DMS114 treated with DMSO at 0.1 percent for 48 hours (cell line): ENCODE results near the gene HIGD2A.
"Not testable (repeated sequence)": the region's sequence is repeated elsewhere in the genome, so short reads cannot be mapped to it uniquely, and the experiment has no call there.

Source experiments
- DNase-seq: peaks from one replicate; lab custom pipeline; 2025; ENCODE audit not compliant: unreplicated experiment; lab: John Stamatoyannopoulos, UW

The HIGD2A gene

DNA sequence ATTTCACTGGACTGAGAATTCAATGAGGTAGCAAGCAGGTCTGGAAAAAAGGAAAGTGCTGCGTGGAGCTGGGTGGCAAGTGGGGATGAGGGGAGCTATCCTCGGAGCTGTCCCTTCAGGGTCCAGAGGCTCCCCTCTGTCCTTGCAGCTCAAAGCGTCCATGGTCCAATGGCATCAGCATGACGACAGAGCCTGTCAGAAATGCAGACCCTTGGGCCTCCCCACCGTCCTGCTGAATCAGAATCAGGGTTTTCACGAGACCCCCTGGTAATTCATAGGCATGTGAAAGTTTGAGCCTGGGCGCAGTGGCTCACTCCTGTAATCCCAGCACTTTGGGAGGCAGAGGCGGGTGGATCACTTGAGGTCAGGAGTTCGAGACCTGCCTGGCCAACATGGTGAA, 5.5 kb downstream of the HIGD2A start:
- no peak for DNase-seq

GRCh38 chr5:176394881-176395675, 6.5 kb downstream of the HIGD2A start:
- no peak for DNase-seq

DNA sequence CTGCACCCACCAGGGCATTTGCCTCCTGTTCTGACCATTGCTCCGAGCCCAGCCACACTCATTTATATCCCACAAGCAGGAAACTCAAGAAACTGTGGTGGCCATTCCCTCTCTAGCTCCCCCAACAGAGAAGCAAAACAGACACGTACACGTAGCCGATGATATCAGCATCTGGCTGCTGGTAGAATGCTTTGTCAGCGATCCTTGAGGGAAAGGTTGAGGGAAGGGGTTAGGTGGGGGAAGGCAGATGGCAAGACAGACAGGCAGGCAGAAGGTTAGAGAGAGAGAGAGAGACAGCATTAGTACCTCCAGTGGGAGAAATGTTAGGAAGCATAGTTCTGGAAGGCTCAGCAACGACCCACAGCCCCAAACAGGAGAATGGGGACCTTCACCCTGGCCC, 7.8 kb downstream of the HIGD2A start:
- no peak for DNase-seq

- DNase-seq = no peak
These were observed 9.3 kb downstream of the HIGD2A start for GRCh38 chr5:176397736-176398420.

GRCh38 chr5:176400382-176401156, 12.0 kb downstream of the HIGD2A start:
- DNase-seq = no peak

DNA sequence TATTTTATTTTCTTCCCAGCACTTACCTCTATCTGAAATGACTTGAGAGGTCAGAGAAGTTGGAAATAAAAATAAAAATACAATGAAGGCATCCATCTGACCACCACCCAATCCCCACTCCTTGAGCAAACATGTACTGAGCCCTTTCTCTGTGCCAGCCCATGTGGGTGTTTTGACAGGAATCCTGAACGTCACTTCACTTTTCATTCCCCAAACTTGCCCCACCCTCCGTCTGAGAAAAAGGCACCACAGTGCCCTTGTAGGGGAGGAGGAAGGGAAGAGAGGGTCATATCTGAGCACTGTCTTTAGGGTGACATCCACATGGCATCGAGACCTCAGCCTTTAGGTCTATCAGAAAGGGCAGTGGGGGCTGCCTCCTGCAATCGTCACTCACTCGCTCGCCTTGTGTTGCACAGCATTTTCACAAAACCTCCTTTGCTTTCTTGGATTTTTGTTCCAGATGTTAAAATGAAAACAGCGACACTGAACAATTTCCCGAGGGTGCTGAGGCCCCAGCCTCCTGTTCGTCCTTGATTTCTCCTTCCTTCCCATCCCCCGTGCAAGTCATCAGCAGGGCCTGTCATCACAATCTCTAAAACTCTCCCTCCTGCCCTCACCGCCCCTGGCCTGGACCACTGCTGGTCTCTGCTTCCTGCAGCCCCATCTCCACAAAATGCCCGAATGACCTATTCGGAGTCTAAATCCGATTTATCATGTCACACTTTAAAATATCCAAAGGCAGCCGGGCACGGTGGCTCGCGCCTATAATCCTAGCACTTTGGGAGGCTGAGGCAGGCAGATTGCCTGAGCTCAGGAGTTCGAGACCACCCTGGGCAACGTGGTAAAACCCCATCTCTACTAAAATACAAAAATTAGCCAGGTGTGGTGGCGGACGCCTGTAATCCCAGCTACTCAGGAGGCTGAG, 13.0 kb downstream of the HIGD2A start:
- no peak for DNase-seq

DNA sequence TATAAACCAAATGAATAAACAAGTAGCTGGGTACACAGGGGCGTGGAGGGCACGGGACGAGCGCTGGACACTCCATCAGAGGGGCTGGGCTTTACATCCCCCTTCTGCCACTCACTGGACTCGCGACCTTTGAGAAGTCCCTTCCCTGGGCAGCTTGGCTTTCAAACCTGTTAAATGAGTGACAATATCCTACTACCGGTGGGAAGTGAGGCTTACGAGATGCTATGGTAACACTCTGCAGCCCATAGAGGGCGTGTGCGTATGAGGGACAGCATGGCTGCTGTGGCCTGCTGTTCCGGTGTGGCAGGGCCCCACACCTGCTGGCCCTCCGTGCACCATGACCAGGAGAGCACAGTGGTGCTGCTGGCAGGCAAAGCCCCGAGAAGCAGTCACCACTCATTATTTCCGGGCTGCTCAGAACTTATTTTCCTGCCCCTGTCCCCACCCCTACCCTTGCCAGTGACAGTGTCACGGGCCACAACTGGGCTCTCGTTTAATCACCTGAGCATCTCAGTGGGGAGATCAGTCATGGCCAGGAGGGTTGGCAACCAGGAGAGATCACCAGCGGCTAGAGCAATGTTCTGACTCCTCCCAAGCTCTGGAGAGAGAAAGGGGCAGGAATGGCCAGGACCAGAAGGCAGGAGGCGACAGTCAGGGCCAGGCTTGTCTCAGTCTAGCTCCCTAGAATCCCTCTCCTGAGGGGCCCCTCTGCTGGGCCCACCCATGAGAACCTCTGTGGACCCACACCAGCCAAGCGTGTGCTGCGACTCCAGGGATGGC, 17.3 kb downstream of the HIGD2A start:
- no peak for DNase-seq

GRCh38 chr5:176406436-176407052, 18.0 kb downstream of the HIGD2A start:
- no peak for DNase-seq

DNA sequence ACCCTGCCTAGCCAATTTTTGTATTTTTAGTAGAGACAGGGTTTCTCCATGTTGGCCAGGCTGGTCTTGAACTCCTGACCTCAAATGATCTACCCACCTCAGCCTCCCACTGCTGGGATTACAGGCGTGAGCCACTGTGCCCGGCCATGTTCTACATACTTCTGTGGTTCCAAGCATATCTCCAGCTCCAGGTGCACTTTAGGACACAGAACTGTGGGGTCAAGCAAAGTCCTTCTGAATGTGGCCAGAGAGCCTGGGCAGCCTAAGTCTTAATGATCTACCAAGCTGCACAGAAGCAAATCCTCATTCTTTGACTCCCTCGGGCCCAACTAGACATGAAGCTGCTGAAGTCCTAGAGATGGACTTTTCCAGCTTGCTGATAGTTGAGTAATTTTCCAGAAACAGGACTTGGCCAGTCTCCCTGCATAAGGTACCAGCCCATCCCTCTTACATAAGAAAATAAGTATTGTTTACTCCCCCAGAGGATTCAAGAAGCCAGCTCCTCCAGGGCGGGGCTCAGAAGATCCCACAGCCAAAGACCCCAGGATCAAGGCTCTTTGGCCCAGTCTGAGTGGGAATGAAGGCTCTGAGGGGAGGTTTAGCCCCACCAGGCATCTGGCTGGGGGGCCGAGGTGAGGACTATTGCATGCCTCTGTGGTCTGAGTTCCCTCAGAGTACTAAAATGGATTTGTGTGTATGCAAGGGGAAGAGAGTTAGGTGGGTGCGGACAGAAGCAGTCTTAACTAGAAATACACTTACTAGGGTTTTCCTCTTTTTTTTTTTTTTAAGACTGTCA, 19.1 kb downstream of the HIGD2A start:
- no peak for DNase-seq

DNA sequence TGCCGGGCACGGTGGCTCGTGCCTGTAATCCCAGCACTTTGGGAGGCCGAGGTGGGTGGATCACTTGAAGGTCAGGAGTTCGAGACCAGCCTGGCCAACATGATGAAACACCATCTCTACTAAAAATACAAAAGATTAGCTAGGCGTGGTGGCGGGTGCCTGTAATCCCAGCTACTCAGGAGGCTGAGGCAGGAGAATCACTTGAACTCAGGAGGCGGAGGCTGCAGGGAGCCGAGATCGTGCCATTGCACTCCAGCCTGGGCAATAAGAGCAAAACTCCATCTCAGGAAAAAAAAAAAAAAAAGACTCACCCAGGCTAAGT, 19.7 kb downstream of the HIGD2A start:
- not testable (repeated sequence) for DNase-seq

DNA sequence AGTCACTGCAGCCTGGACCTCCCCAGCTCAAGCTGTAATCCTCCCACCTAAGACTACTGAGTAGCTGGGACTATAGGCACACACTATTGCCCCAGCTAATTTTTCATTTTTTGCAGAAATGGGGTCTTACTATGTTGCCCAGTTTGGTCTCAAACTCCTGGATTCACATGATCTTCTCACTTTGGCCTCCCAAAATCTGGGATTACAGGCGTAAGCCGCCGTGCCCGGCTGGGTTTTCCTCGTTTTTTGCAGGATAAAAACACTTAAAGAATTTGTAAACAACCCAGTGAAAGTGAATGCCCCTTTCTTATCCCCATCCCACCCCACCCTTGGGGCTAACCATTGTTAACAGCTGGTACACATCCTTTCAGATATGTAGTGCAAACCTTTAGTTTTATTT, 20.0 kb downstream of the HIGD2A start:
- DNase-seq = no peak

- no peak for DNase-seq
These were observed 21.2 kb downstream of the HIGD2A start for GRCh38 chr5:176409765-176410164.

- no peak for DNase-seq
These were observed 22.1 kb downstream of the HIGD2A start for GRCh38 chr5:176410486-176411180.

DNA sequence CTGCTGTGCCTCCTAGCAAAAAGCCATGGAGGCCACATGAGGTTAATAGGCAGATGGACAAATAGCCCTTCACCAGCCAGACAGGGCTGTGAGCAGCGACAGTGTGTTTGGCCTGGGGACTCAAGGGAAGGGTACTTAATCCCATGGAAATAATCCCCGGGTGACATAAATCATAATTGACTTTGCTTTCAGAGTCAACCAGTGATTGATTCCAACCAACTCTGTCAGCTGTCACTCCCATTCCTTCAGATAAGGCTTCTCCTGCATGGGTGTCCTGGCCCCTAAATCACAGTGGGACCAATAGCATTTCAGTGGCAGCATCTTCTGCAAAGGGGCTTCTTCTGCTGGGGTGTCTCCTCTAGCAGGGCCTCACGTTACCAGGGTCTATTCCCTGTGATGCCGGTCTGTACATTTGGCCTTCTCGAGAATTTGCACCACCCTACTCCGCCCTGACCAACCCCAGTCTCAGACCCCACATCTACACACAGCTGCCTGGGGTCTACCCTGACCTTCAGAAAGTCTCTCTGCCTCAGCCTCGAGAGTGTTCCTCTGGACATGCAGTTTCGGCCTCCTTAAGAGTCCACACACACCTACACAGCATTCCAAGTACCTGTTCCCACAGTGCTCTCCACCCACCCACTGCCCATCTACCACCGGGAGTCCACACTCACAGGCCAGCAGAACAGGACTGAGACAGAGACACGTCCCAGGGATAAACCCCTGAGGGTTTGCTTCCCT, 24.1 kb downstream of the HIGD2A start:
- DNase-seq = no peak

GRCh38 chr5:176413255-176413565, 24.7 kb downstream of the HIGD2A start:
- DNase-seq = no peak

- no peak for DNase-seq
These were observed 25.2 kb downstream of the HIGD2A start for GRCh38 chr5:176413709-176414191.

DNA sequence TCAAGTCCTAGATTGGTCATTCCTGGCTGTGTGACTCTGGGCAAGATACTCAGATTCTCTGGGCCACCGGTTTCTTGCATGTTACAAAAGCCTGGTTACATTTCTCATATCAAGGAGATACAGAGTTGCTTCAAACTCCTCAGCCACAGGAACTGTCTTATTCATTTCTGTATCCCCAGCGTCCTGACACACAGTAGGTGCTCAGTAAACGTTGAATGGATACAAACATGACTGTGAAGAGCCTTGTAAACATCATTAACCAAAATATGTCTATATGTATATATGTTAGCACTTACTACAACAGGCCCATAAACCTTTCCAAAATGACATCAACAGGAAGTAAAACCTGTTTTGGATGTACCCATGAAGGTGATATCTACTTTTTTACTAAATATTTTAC, 26.2 kb downstream of the HIGD2A start:
- DNase-seq = no peak
